ENCODE data around the gene LAIR1.
A peak's percentile ranks its signal among the peaks of the same experiment; 100 is the strongest.
"Not testable (repeated sequence)": the region's sequence is repeated elsewhere in the genome, so short reads cannot be mapped to it uniquely, and the experiment has no call there.

Gene LAIR1

GRCh38 chr19:54333586-54334298, 31.0 kb downstream of the LAIR1 start:
- no peak for TF ChIP-seq ZNF274 (IDR thresholded peaks at IDR 0.05; ENCODE audit: low read depth, low read length)
- TF ChIP-seq SUZ12 (IDR thresholded peaks at IDR 0.05; ENCODE audit: extremely low read depth, insufficient read depth, insufficient read length) = no peak
- no peak for TF ChIP-seq YY1 (IDR thresholded peaks at IDR 0.05; ENCODE audit: insufficient read depth, insufficient read length)
- H3K9ac ChIP-seq (ENCODE audit: insufficient read length, low read depth) = no peak overlapping the region
- H3K4me1 ChIP-seq (ENCODE audit: insufficient read depth, insufficient read length) = no peaks in the 10 kb centered on the region
- no peaks in the 10 kb centered on the region for H3K27me3 ChIP-seq (ENCODE audit: insufficient read depth, insufficient read length)
- no peaks in the 10 kb centered on the region for H3K9me3 ChIP-seq (ENCODE audit: insufficient read depth, low read length)
- no peak overlapping the region for H3K4me3 ChIP-seq (ENCODE audit: insufficient read length, low read depth)
- no peak for DNase-seq (ENCODE audit: low read depth, low spot score)
- no peaks in the 10 kb centered on the region for H3K36me3 ChIP-seq (ENCODE audit: insufficient read depth, insufficient read length, low read length)

GRCh38 chr19:54332149-54332548, 32.6 kb downstream of the LAIR1 start:
- Histone ChIP-seq H3K4me1 (ENCODE audit: insufficient read depth, insufficient read length) (no peaks in the 10 kb centered on the region), H3K9ac (ENCODE audit: insufficient read length, low read depth) (no peak overlapping the region), H3K27me3 (ENCODE audit: insufficient read depth, insufficient read length) (no peaks in the 10 kb centered on the region), H3K9me3 (ENCODE audit: insufficient read depth, low read length) (no peaks in the 10 kb centered on the region), H3K4me3 (ENCODE audit: insufficient read length, low read depth) (no peak overlapping the region), H3K36me3 (ENCODE audit: insufficient read depth, insufficient read length, low read length) (no peaks in the 10 kb centered on the region)
- no peak for TF ChIP-seq ZNF274 (IDR thresholded peaks at IDR 0.05; ENCODE audit: low read depth, low read length)
- no peak for TF ChIP-seq SUZ12 (IDR thresholded peaks at IDR 0.05; ENCODE audit: extremely low read depth, insufficient read depth, insufficient read length)
- no peak for TF ChIP-seq YY1 (IDR thresholded peaks at IDR 0.05; ENCODE audit: insufficient read depth, insufficient read length)
- no peak for DNase-seq (ENCODE audit: low read depth, low spot score)

GRCh38 chr19:54331626-54332025, 33.1 kb downstream of the LAIR1 start:
- no peak for DNase-seq (ENCODE audit: low read depth, low spot score)
- H3K4me3 ChIP-seq (ENCODE audit: insufficient read length, low read depth) = no peak overlapping the region
- no peaks in the 10 kb centered on the region for H3K36me3 ChIP-seq (ENCODE audit: insufficient read depth, insufficient read length, low read length)
- H3K9me3 ChIP-seq (ENCODE audit: insufficient read depth, low read length) = no peaks in the 10 kb centered on the region
- H3K27me3 ChIP-seq (ENCODE audit: insufficient read depth, insufficient read length) = no peaks in the 10 kb centered on the region
- H3K4me1 ChIP-seq (ENCODE audit: insufficient read depth, insufficient read length) = no peaks in the 10 kb centered on the region
- H3K9ac ChIP-seq (ENCODE audit: insufficient read length, low read depth) = no peak overlapping the region
- TF ChIP-seq YY1 (IDR thresholded peaks at IDR 0.05; ENCODE audit: insufficient read depth, insufficient read length) (no peak), ZNF274 (IDR thresholded peaks at IDR 0.05; ENCODE audit: low read depth, low read length) (no peak), SUZ12 (IDR thresholded peaks at IDR 0.05; ENCODE audit: extremely low read depth, insufficient read depth, insufficient read length) (no peak)

GRCh38 chr19:54329476-54330165, 35.1 kb downstream of the LAIR1 start:
- Histone ChIP-seq H3K4me3 (ENCODE audit: insufficient read length, low read depth) (no peak overlapping the region), H3K27me3 (ENCODE audit: insufficient read depth, insufficient read length) (no peaks in the 10 kb centered on the region), H3K9ac (ENCODE audit: insufficient read length, low read depth) (no peak overlapping the region), H3K9me3 (ENCODE audit: insufficient read depth, low read length) (no peaks in the 10 kb centered on the region), H3K36me3 (ENCODE audit: insufficient read depth, insufficient read length, low read length) (no peaks in the 10 kb centered on the region), H3K4me1 (ENCODE audit: insufficient read depth, insufficient read length) (no peaks in the 10 kb centered on the region)
- no peak for DNase-seq (ENCODE audit: low read depth, low spot score)
- TF ChIP-seq ZNF274 (IDR thresholded peaks at IDR 0.05; ENCODE audit: low read depth, low read length) = no peak
- no peak for TF ChIP-seq YY1 (IDR thresholded peaks at IDR 0.05; ENCODE audit: insufficient read depth, insufficient read length)
- TF ChIP-seq SUZ12 (IDR thresholded peaks at IDR 0.05; ENCODE audit: extremely low read depth, insufficient read depth, insufficient read length) = no peak

GRCh38 chr19:54328781-54329180, 36.0 kb downstream of the LAIR1 start:
- not testable (repeated sequence) for H3K4me1 ChIP-seq (ENCODE audit: insufficient read depth, insufficient read length); H3K36me3 ChIP-seq (ENCODE audit: insufficient read depth, insufficient read length, low read length); DNase-seq (ENCODE audit: low read depth, low spot score); H3K4me3 ChIP-seq (ENCODE audit: insufficient read length, low read depth); H3K9ac ChIP-seq (ENCODE audit: insufficient read length, low read depth); H3K9me3 ChIP-seq (ENCODE audit: insufficient read depth, low read length); H3K27me3 ChIP-seq (ENCODE audit: insufficient read depth, insufficient read length)

GRCh38 chr19:54325631-54326030, 39.1 kb downstream of the LAIR1 start:
- Histone ChIP-seq H3K36me3 (ENCODE audit: insufficient read depth, insufficient read length, low read length) (no peaks in the 10 kb centered on the region), H3K4me1 (ENCODE audit: insufficient read depth, insufficient read length) (no peaks in the 10 kb centered on the region), H3K4me3 (ENCODE audit: insufficient read length, low read depth) (no peak overlapping the region), H3K27me3 (ENCODE audit: insufficient read depth, insufficient read length) (no peaks in the 10 kb centered on the region), H3K9me3 (ENCODE audit: insufficient read depth, low read length) (peaks cover 7% of the 10 kb centered on the region; the same call in 1 of the 2 replicates), H3K9ac (ENCODE audit: insufficient read length, low read depth) (no peak overlapping the region)
- DNase-seq (ENCODE audit: low read depth, low spot score) = no peak
- no peak for TF ChIP-seq ZNF274 (IDR thresholded peaks at IDR 0.05; ENCODE audit: low read depth, low read length)
- TF ChIP-seq SUZ12 (IDR thresholded peaks at IDR 0.05; ENCODE audit: extremely low read depth, insufficient read depth, insufficient read length) = no peak
- no peak for TF ChIP-seq YY1 (IDR thresholded peaks at IDR 0.05; ENCODE audit: insufficient read depth, insufficient read length)

GRCh38 chr19:54325194-54325621, 39.5 kb downstream of the LAIR1 start:
- TF ChIP-seq SUZ12 (IDR thresholded peaks at IDR 0.05; ENCODE audit: extremely low read depth, insufficient read depth, insufficient read length) (no peak), YY1 (IDR thresholded peaks at IDR 0.05; ENCODE audit: insufficient read depth, insufficient read length) (no peak), ZNF274 (IDR thresholded peaks at IDR 0.05; ENCODE audit: low read depth, low read length) (no peak)
- Histone ChIP-seq H3K4me3 (ENCODE audit: insufficient read length, low read depth) (no peak overlapping the region), H3K36me3 (ENCODE audit: insufficient read depth, insufficient read length, low read length) (no peaks in the 10 kb centered on the region), H3K27me3 (ENCODE audit: insufficient read depth, insufficient read length) (no peaks in the 10 kb centered on the region), H3K9me3 (ENCODE audit: insufficient read depth, low read length) (peaks cover 7% of the 10 kb centered on the region; the same call in 1 of the 2 replicates), H3K4me1 (ENCODE audit: insufficient read depth, insufficient read length) (no peaks in the 10 kb centered on the region), H3K9ac (ENCODE audit: insufficient read length, low read depth) (no peak overlapping the region)
- peak; percentile 25 for DNase-seq (ENCODE audit: low read depth, low spot score)

Data from NT2/D1 (cell line).